Measurements from ENCODE around the gene ELFN2. TPM values are rescaled to one million over a fixed set of nuclear protein-coding genes. Genes with fewer than 3 reads are reported as not detected.
"Not testable (repeated sequence)": the region's sequence is repeated elsewhere in the genome, so short reads cannot be mapped to it uniquely, and the experiment has no call there.

The ELFN2 gene
- total RNA-seq, 3 donors from 2014 or later: 0.03 to 0.33 (median 0.05) TPM

DNA sequence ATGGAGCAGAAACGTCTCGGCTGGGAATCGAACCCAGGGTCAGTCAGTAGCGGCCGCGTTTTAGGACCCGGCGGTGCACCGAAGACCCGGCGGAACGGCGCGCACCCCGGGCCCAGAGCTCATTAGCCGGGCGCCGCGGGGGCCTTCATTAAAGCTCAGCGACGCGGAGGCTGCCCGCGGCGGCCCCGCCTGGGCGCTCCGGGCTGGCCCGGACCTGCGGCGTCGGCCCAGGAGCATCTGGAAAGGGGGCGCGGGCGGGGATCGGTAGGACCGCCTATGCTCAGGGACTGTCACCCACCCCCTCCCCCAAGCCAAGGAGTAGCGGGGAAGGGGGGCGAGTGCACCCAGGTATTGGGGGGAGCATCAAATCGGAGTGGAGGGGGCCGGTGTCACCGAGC, 92.8 kb downstream of the ELFN2 start:
- Mint-ChIP-seq H3K4me1 (ENCODE audit: low read depth) (peaks cover 6% of the 10 kb centered on the region), H3K4me3 (no peak overlapping the region), H3K9me3 (no peaks in the 10 kb centered on the region), H3K36me3 (ENCODE audit: insufficient read depth) (no peaks in the 10 kb centered on the region), H3K27me3 (ENCODE audit: low read depth) (peaks cover 60% of the 10 kb centered on the region)
- ATAC-seq (peak in 1 of 2 donors; percentile 10), DNase-seq (no peak)

- Mint-ChIP-seq H3K4me1 (ENCODE audit: low read depth) (peaks cover 6% of the 10 kb centered on the region), H3K27me3 (ENCODE audit: low read depth) (peaks cover 63% of the 10 kb centered on the region), H3K4me3 (no peak overlapping the region), H3K9me3 (no peaks in the 10 kb centered on the region), H3K36me3 (ENCODE audit: insufficient read depth) (no peaks in the 10 kb centered on the region)
- no peak for ATAC-seq
- no peak for DNase-seq
These were observed 93.4 kb downstream of the ELFN2 start for GRCh38 chr22:37333724-37334460.

- ATAC-seq: no peak
- H3K4me3 Mint-ChIP-seq: no peak overlapping the region
- peaks cover 6% of the 10 kb centered on the region for H3K4me1 Mint-ChIP-seq (ENCODE audit: low read depth)
- peaks cover 68% of the 10 kb centered on the region for H3K27me3 Mint-ChIP-seq (ENCODE audit: low read depth)
- DNase-seq: no peak
- H3K9me3 Mint-ChIP-seq: no peaks in the 10 kb centered on the region
- H3K36me3 Mint-ChIP-seq (ENCODE audit: insufficient read depth): no peaks in the 10 kb centered on the region
These were observed 95.3 kb downstream of the ELFN2 start for GRCh38 chr22:37331856-37332536.

DNA sequence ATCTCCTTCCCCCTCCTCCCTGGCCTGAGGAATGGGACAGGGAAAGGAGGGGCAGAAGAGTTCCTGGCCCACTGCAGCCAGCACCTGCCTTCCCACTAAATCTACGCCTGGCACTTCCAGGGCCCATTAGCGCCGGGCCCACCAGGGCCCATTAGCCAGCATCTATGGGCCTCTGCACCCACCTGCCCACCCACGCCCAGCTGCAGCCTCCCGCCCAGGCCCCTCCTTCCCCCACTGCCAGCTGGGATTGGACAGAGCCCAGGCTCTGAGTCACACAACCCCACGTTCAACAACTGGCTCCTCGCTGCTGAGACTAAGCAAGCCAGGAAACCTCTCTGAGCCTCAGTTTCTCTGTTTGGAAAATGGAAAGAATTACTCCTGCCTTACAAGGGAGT, 96.2 kb downstream of the ELFN2 start:
- ATAC-seq (no peak), DNase-seq (no peak)
- Mint-ChIP-seq H3K9me3 (no peaks in the 10 kb centered on the region), H3K4me1 (ENCODE audit: low read depth) (peaks cover 6% of the 10 kb centered on the region), H3K4me3 (no peak overlapping the region), H3K27me3 (ENCODE audit: low read depth) (peaks cover 69% of the 10 kb centered on the region), H3K36me3 (ENCODE audit: insufficient read depth) (no peaks in the 10 kb centered on the region)

- H3K36me3 Mint-ChIP-seq (ENCODE audit: insufficient read depth): no peaks in the 10 kb centered on the region
- no peak for DNase-seq
- H3K4me1 Mint-ChIP-seq (ENCODE audit: low read depth): peaks cover 5% of the 10 kb centered on the region
- peaks cover 63% of the 10 kb centered on the region for H3K27me3 Mint-ChIP-seq (ENCODE audit: low read depth)
- H3K4me3 Mint-ChIP-seq: no peak overlapping the region
- ATAC-seq: peak; percentile 28 to 35
- H3K9me3 Mint-ChIP-seq: no peaks in the 10 kb centered on the region
These were observed 96.9 kb downstream of the ELFN2 start for GRCh38 chr22:37330200-37331033.

- H3K4me3 Mint-ChIP-seq: no peak overlapping the region
These were observed 97.8 kb downstream of the ELFN2 start for GRCh38 chr22:37329238-37330140.

DNA sequence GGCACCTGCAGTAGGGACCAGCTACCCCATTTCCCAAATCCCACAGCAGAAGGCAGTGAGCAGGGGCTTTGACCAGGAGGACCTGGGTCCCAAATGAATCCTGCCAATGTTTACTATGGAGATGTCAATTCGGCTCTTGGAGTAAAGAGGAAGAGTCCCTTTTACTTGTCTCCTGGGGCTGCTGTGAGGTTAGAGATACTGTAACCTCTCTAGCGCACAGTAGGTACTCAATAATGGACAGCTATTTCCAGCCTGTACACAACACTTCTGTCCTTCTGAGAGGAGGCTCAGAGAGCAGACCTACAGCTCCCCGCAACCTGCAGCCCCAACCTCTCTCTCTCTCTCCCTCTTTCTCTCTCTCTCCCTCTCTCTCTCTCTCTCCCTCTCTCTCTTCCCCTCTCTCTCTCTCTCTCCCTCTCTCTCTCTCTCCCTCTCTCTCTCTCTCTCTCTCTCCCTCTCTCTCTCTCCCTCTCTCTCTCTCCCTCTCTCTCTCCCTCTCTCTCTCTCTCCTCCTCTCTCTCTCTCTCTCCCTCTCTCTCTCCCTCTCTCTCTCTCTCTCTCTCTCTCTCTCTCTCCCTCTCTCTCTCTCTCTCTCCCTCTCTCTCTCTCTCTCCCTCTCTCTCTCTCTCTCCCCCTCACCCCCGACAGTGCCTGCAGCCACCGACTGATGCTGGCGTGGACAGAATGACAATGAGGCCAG, 98.6 kb downstream of the ELFN2 start:
- H3K4me1 Mint-ChIP-seq (ENCODE audit: low read depth); H3K36me3 Mint-ChIP-seq (ENCODE audit: insufficient read depth); ATAC-seq; DNase-seq; H3K9me3 Mint-ChIP-seq; H3K4me3 Mint-ChIP-seq: not testable (repeated sequence)
- peaks cover 61% of the 10 kb centered on the region for H3K27me3 Mint-ChIP-seq (ENCODE audit: low read depth)

More at GRCh38 chr22:37329238-37330140, 97.8 kb downstream of the ELFN2 start:
- DNase-seq (no peak), ATAC-seq (no peak)
- H3K27me3 Mint-ChIP-seq (ENCODE audit: low read depth): peaks cover 62% of the 10 kb centered on the region
- H3K9me3 Mint-ChIP-seq: no peaks in the 10 kb centered on the region
- peaks cover 2% of the 10 kb centered on the region for H3K4me1 Mint-ChIP-seq (ENCODE audit: low read depth)
- no peaks in the 10 kb centered on the region for H3K36me3 Mint-ChIP-seq (ENCODE audit: insufficient read depth)

DNA sequence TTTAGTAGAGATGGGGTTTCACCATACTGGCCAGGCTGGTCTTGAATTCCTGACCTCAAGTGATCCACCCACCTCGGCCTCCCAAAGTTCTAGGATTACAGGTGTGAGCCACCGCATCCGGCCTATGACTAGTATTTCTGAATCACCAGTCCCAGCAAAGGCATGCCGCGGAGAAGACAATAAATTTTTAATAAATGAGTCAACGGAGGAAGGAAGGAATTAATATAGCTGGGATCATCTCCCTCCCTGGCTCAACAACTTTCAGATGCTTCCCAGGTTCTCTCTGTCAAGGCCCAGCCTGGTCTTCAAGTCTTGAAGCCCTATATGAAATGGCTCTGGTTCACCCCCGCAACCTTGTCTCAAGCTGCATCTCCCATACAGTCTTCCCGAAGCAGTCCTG, 99.3 kb downstream of the ELFN2 start:
- DNase-seq (no peak), ATAC-seq (no peak)
- H3K27me3 Mint-ChIP-seq (ENCODE audit: low read depth): peaks cover 61% of the 10 kb centered on the region
- no peaks in the 10 kb centered on the region for H3K36me3 Mint-ChIP-seq (ENCODE audit: insufficient read depth)
- H3K4me1 Mint-ChIP-seq (ENCODE audit: low read depth): no peaks in the 10 kb centered on the region
- no peak overlapping the region for H3K4me3 Mint-ChIP-seq
- no peaks in the 10 kb centered on the region for H3K9me3 Mint-ChIP-seq

DNA sequence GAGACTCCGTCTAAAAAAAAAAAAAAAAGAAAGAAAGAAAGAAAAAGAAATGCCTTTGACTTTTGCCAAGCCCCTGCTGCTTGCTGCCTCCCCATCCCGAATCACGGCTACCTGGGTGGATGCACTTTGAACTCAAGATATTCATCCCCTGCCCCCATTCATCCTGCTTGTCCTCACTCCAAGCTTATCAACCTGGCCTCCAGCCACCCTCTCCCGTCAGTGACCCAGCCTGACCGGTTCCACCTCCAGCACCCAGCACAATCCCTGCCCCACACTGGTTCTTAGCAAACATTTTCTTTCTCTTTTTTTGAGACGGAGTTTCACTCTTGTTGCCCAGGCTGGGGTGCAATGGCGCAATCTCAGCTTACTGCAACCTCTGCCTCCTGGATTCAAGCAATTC, 100.6 kb downstream of the ELFN2 start:
- no peak for ATAC-seq
- no peak for DNase-seq
- Mint-ChIP-seq H3K4me1 (ENCODE audit: low read depth) (no peaks in the 10 kb centered on the region), H3K4me3 (no peak overlapping the region), H3K27me3 (ENCODE audit: low read depth) (peaks cover 51% of the 10 kb centered on the region), H3K9me3 (no peaks in the 10 kb centered on the region), H3K36me3 (ENCODE audit: insufficient read depth) (no peaks in the 10 kb centered on the region)

DNA sequence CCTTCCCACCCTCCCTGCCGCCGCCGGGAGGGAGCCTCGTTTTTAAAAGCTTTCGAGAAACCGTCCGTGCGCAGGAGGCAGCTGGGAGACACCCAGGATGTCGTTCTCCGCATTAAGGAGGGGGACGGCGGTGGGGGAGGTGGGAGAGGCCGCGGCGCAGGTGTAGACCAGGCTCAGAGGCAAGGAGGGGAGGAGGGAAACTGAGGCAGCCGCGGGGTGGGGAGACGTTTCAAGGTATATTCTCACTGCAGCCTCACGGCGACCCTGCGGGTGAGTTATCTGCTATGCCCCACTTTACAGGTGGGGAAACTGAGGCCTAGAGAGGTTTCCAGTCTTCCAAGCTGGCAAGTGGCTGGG, 102.3 kb downstream of the ELFN2 start:
- H3K27me3 Mint-ChIP-seq (ENCODE audit: low read depth): peaks cover 47% of the 10 kb centered on the region
- H3K4me1 Mint-ChIP-seq (ENCODE audit: low read depth): no peaks in the 10 kb centered on the region
- DNase-seq (no peak), ATAC-seq (no peak)
- H3K4me3 Mint-ChIP-seq: no peak overlapping the region
- H3K9me3 Mint-ChIP-seq: no peaks in the 10 kb centered on the region
- H3K36me3 Mint-ChIP-seq (ENCODE audit: insufficient read depth): no peaks in the 10 kb centered on the region

DNA sequence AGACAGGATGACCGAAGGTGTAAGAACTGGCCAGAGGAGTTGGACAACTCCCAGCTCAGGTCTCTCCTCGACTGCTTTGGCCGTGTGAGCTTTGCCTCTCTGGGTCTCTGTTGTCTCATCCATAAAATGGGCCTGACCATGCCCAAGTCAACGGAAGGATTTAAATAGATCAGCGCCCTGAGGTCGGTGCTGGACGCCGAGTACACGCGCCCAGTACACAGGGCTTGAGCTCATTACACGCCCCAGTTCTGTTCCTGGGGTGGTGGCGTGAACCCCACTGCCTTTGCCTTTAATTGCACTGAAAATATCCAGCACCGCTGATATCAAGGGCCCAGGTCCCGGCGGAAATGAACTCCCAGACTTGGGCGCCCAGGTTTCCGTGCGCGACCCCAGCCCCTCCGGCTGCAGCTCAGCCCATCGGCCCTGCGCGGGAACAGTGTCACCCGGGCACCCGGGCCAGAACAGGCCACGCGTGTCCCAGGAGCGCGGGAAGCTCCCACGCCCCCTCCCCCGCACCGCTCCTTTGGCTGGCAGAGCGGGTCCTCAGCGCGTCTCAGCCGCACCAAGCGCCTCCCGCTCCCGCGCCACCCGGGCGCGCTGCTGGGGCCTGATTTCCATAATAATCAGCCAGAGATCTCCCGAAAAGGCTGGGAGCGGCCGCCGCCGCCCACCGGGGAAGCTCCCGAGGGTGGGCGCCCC, 102.8 kb downstream of the ELFN2 start:
- Mint-ChIP-seq H3K4me1 (ENCODE audit: low read depth) (no peaks in the 10 kb centered on the region), H3K27me3 (ENCODE audit: low read depth) (peaks cover 46% of the 10 kb centered on the region), H3K4me3 (no peak overlapping the region), H3K9me3 (no peaks in the 10 kb centered on the region), H3K36me3 (ENCODE audit: insufficient read depth) (no peaks in the 10 kb centered on the region)
- DNase-seq (no peak), ATAC-seq (no peak)

GRCh38 chr22:37320726-37321677, 106.3 kb downstream of the ELFN2 start:
- DNase-seq: no peak
- no peak overlapping the region for H3K4me3 Mint-ChIP-seq
- no peaks in the 10 kb centered on the region for H3K36me3 Mint-ChIP-seq (ENCODE audit: insufficient read depth)
- peaks cover 9% of the 10 kb centered on the region for H3K4me1 Mint-ChIP-seq (ENCODE audit: low read depth)
- H3K27me3 Mint-ChIP-seq (ENCODE audit: low read depth): peaks cover 21% of the 10 kb centered on the region
- H3K9me3 Mint-ChIP-seq: no peaks in the 10 kb centered on the region
- no peak for ATAC-seq
